HEK293 (cell line): ENCODE measurements around the gene COBL.

ENCODE experiments used
- CTCF ChIP-seq: fragments of 450-650 bp; formaldehyde crosslinking; IDR thresholded peaks from 2 replicates; pipeline ENCODE4 v1.5.1; 2016; ENCODE audit warnings: missing biosample characterization, missing genetic modification characterization
- PRDM1 ChIP-seq: fragments of 450-650 bp; formaldehyde crosslinking; IDR thresholded peaks from 2 replicates; pipeline ENCODE4; 2016; ENCODE audit warnings: missing biosample characterization, missing genetic modification characterization
- REST ChIP-seq: fragments of 450-650 bp; formaldehyde crosslinking; IDR thresholded peaks from 2 replicates; pipeline ENCODE4 v1.5.1; 2016; ENCODE audit warnings: missing biosample characterization, missing genetic modification characterization
- SETDB1 ChIP-seq: IDR thresholded peaks from one replicate; pipeline ENCODE4 v1.6.1; 2017; ENCODE audit warnings: mild to moderate bottlenecking, low read length, moderate library complexity, mixed read lengths; ENCODE audit not compliant: insufficient read length
- YY1 ChIP-seq: fragments of 450-650 bp; formaldehyde crosslinking; IDR thresholded peaks from 2 replicates; pipeline ENCODE4 v1.5.1; 2018; ENCODE audit warnings: missing biosample characterization, missing genetic modification characterization
- ZBTB20 ChIP-seq: fragments of 450-650 bp; formaldehyde crosslinking; IDR thresholded peaks from 2 replicates; pipeline ENCODE4 v1.5.1; 2016; ENCODE audit warnings: missing biosample characterization, missing genetic modification characterization
- ZBTB7A ChIP-seq: fragments of 450-650 bp; formaldehyde crosslinking; IDR thresholded peaks from 2 replicates; pipeline ENCODE4 v1.5.1; 2016; ENCODE audit warnings: low read depth, missing biosample characterization, missing genetic modification characterization
- ZNF146 ChIP-seq: fragments of 450-650 bp; formaldehyde crosslinking; IDR thresholded peaks from 2 replicates; pipeline ENCODE4 v1.5.1; 2016; ENCODE audit warnings: missing biosample characterization, missing genetic modification characterization
- ZNF175 ChIP-seq: fragments of 450-650 bp; formaldehyde crosslinking; IDR thresholded peaks from 2 replicates; pipeline ENCODE4 v1.5.1; 2016; ENCODE audit warnings: missing biosample characterization, missing genetic modification characterization
- ZNF221 ChIP-seq: fragments of 450-650 bp; formaldehyde crosslinking; IDR thresholded peaks from 2 replicates; pipeline ENCODE4 v1.5.1; 2017; ENCODE audit warnings: missing biosample characterization, missing genetic modification characterization, borderline replicate concordance
- ZNF274 ChIP-seq, 2 experiments: fragments of 200-500 bp in 1 of 2; fragments of 450-650 bp in 1 of 2; sonication (Bioruptor generic) in 1 of 2; formaldehyde crosslinking in 1 of 2; IDR thresholded peaks; 2 replicates each; pipeline versions ENCODE4 v1.5.1 to v1.6.1; 2014 to 2016; ENCODE audit warnings: borderline replicate concordance in 1 of 2, inconsistent platforms in 1 of 2, low read length in 1 of 2, missing biosample characterization in 1 of 2, missing genetic modification characterization in 1 of 2
- ZNF398 ChIP-seq: fragments of 450-650 bp; formaldehyde crosslinking; IDR thresholded peaks from 2 replicates; pipeline ENCODE4 v1.5.1; 2017; ENCODE audit warnings: missing biosample characterization, missing genetic modification characterization
- ZNF404 ChIP-seq: fragments of 450-650 bp; formaldehyde crosslinking; IDR thresholded peaks from 2 replicates; pipeline ENCODE4 v1.5.1; 2017; ENCODE audit warnings: missing biosample characterization, missing genetic modification characterization
- ZNF521 ChIP-seq: fragments of 450-650 bp; formaldehyde crosslinking; IDR thresholded peaks from 2 replicates; pipeline ENCODE4 v1.5.1; 2017; ENCODE audit warnings: missing biosample characterization, mild to moderate bottlenecking, missing genetic modification characterization

GRCh38 chr7:51104278-51104677 is 212.3 kb downstream of the COBL start:
- TF ChIP-seq PRDM1 (tag by site-specific recombination) (no peak), ZBTB7A (tag by site-specific recombination) (no peak), REST (tag by site-specific recombination) (no peak), ZNF274 (IDR thresholded peaks at IDR 0.05; ENCODE audit: low read length) (no peak), ZNF274 (tag by site-specific recombination; IDR thresholded peaks at IDR 0.05; ENCODE audit: borderline replicate concordance) (no peak), ZBTB20 (tag by site-specific recombination) (no peak), CTCF (tag by site-specific recombination) (no peak), YY1 (tag by site-specific recombination) (no peak), SETDB1 (no peak), ZNF404 (tag by site-specific recombination) (no peak), ZNF398 (tag by site-specific recombination) (no peak), ZNF221 (tag by site-specific recombination) (no peak), ZNF521 (no peak), ZNF146 (tag by site-specific recombination) (no peak), ZNF175 (no peak)
